Large intestine (tissue), 3 donors: ENCODE data around the gene PTPRD. TPM values are rescaled to one million over a fixed set of nuclear protein-coding genes. Genes with fewer than 3 reads are reported as not detected.

Source experiments
- DNase-seq, 2 donors: peaks; one replicate each; pipeline versions ENCODE4 v3.0.0 to v3.0.0-alpha.2; 2013
- H3K27ac ChIP-seq: one replicate; pipeline ENCODE4 v1.5.1; 2013; ENCODE audit warnings: low read length
- H3K27me3 ChIP-seq: 2 replicates; pipeline ENCODE4 v1.6.1; 2013; ENCODE audit warnings: low read length; ENCODE audit not compliant: control insufficient read depth, insufficient read depth
- H3K36me3 ChIP-seq: 2 replicates; pipeline ENCODE4 v1.6.1; 2013; ENCODE audit warnings: low read length; ENCODE audit not compliant: control insufficient read depth, insufficient read depth
- H3K4me1 ChIP-seq: one replicate; pipeline ENCODE4 v1.6.1; 2013; ENCODE audit warnings: low read length; ENCODE audit not compliant: control insufficient read depth, insufficient read depth
- H3K4me3 ChIP-seq: one replicate; pipeline ENCODE4 v1.5.1; 2013; ENCODE audit warnings: low read length
- H3K9me3 ChIP-seq: one replicate; pipeline ENCODE4 v1.6.1; 2013; ENCODE audit warnings: mild to moderate bottlenecking, low read depth, low read length, moderate library complexity; ENCODE audit not compliant: control insufficient read depth
- WGBS: methylation state at CpG from one replicate; pipeline ENCODE4 v1.1.5; 2013; ENCODE audit warnings: low lambda C conversion rate; ENCODE audit not compliant: insufficient coverage; 5-methylcytosine and 5-hydroxymethylcytosine counted together
- polyA plus RNA-seq: library from polyadenylated mRNA; unstranded; fragments of 120-200 nt; gene quantifications from one replicate; pipeline ENCODE4 v1.2.1, GENCODE V29; 2013

The PTPRD gene
- polyA plus RNA-seq, 1 donor: 12.0 TPM

DNA sequence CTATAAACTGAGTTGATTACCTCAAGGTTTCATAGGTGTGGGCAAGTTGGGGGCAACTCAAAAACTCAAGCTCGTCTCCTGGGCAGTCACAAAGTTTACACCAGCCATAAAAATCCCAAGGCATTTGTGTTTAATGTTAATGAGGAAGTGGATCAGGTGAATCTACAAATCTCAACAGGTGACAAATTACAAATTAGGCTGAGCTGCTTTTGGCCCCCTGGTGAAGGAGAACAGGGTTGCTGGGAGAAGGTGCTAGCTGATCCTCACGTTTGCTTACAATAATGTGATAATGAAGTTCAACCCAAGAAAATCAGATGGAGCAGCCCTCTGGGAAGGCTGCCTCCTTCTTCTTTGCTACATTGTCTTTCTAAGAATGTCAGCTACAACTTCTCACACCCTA, 2324.8 kb downstream of the PTPRD start:
- no peaks in the 10 kb centered on the region for H3K36me3 ChIP-seq
- H3K4me1 ChIP-seq: peaks cover 28% of the 10 kb centered on the region
- no peaks in the 10 kb centered on the region for H3K9me3 ChIP-seq
- no peak overlapping the region for H3K4me3 ChIP-seq
- DNase-seq: no peak
- peak overlapping the region; percentile 7 for H3K27ac ChIP-seq
- WGBS: no CpG with 5 or more reads among the region's 2 CpGs
- H3K27me3 ChIP-seq: no peaks in the 10 kb centered on the region

DNA sequence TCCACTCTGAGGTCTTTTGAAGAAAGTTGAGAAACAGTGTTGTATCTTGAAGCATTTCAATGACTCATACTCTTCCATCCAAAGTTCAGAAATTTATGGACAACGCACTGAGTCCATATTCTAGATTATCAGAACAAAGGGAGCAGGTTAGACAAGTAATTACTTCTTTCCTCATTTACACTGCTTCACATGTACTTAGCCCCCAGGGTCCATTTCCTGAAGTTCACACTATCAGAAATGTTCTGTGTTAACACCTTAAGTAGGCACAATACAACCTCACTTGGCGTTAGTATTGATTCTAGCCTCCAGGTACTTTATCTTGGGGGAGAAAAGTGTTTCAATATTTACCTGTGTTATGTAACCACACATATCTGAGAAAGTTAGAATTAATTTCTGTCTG, 2325.3 kb downstream of the PTPRD start:
- peaks cover 28% of the 10 kb centered on the region for H3K4me1 ChIP-seq
- no peak overlapping the region for H3K4me3 ChIP-seq
- peak; percentile 90 to 97 for DNase-seq
- H3K27me3 ChIP-seq: no peaks in the 10 kb centered on the region
- H3K27ac ChIP-seq: peak overlapping the region; percentile 49
- no peaks in the 10 kb centered on the region for H3K36me3 ChIP-seq
- H3K9me3 ChIP-seq: no peaks in the 10 kb centered on the region
- no CpG with 5 or more reads among the region's 2 CpGs for WGBS

DNA sequence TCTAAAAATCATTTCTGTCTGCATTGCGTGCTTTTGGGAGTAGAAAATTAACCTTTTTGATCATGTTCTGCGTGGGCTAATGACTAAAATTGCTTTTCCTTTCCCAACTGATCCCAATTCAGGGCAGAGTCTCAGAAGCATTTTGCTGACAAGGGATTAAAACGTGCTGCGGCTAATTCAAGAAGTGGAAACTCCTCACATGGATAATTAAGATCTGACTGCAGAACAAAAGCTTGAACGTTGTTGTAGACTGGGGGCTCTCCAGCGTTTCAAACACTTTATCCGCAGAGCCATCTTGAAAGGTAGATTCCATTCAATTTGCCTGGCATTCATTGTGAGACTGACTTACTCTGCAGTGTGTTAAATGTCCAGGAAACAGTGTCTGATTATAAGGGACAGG, 2327.9 kb downstream of the PTPRD start:
- Histone ChIP-seq H3K4me1 (peaks cover 27% of the 10 kb centered on the region), H3K36me3 (no peaks in the 10 kb centered on the region), H3K27ac (no peak overlapping the region), H3K27me3 (no peaks in the 10 kb centered on the region), H3K9me3 (no peaks in the 10 kb centered on the region), H3K4me3 (no peak overlapping the region)
- DNase-seq: no peak
- WGBS: 81% methylated on average over 2 of the region's 7 CpGs

DNA sequence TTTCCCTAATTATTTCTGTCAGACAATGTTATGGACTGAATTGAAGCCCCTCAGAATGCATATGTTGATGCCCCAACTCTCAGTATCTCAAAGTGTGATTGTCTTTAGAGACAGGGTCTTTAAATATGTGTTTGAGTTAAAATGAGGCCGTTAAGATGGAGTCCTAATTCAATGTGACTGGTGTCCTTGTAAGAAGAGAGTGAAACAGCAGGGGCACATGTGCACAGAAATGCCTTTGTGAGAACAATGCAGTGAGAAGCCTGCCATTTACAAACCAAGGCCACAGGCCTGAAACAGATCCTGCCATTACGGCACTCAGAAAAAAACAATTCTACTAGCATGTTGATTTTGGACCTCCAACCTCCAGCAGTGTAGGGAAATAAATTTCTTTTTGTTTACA, 2330.3 kb downstream of the PTPRD start:
- DNase-seq: no peak
- Histone ChIP-seq H3K27ac (no peak overlapping the region), H3K27me3 (no peaks in the 10 kb centered on the region), H3K4me1 (peaks cover 11% of the 10 kb centered on the region), H3K4me3 (no peak overlapping the region), H3K9me3 (no peaks in the 10 kb centered on the region), H3K36me3 (no peaks in the 10 kb centered on the region)
- 67% methylated on average over 1 of the region's 2 CpGs for WGBS

DNA sequence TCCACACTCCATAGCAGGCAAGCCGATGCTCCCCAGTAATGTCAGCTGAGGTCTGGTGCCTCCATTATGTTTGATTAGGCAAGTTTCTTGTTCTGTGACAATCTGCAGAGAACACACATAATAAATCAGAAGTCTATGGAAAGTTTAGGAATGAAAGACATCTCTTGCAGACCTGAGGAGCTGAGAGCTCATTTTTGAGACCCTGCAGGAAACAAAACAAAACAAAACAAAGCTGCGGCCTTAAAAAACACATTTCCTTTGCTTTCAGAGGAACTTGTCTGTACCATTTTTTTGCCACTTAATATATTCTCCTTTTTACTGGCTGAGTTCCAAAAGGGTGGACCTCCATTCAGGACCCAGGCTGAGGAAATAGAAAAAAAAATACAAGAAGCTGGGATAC, 2332.0 kb downstream of the PTPRD start:
- 100% methylated on average over 1 of the region's 2 CpGs for WGBS
- Histone ChIP-seq H3K4me3 (no peak overlapping the region), H3K36me3 (no peaks in the 10 kb centered on the region), H3K27me3 (no peaks in the 10 kb centered on the region), H3K27ac (no peak overlapping the region), H3K4me1 (peaks cover 3% of the 10 kb centered on the region), H3K9me3 (peaks cover under 1% of the 10 kb centered on the region)
- no peak for DNase-seq

DNA sequence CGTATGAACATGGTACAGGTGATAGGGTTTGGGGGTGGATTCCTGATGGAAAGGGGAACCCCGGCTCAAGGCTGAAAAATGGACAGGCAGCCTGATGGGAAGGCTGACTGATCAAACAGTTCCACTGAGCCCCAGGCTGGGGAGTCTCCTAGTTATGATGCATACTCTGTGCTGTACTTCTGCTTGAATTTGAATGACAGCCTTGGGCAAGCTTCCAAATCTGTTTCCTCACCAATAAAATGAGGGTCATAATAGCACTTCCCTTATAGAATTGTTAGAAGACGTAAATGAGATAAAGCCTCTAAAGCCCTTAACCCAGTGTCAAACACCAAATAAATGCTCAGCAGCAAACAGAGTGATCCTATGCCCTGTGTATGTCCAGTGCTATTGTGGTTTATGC, 2334.8 kb downstream of the PTPRD start:
- Histone ChIP-seq H3K4me1 (peaks cover 10% of the 10 kb centered on the region), H3K9me3 (peaks cover 3% of the 10 kb centered on the region), H3K36me3 (no peaks in the 10 kb centered on the region), H3K4me3 (no peak overlapping the region), H3K27me3 (no peaks in the 10 kb centered on the region), H3K27ac (no peak overlapping the region)
- no CpG with 5 or more reads among the region's 3 CpGs for WGBS
- no peak for DNase-seq

DNA sequence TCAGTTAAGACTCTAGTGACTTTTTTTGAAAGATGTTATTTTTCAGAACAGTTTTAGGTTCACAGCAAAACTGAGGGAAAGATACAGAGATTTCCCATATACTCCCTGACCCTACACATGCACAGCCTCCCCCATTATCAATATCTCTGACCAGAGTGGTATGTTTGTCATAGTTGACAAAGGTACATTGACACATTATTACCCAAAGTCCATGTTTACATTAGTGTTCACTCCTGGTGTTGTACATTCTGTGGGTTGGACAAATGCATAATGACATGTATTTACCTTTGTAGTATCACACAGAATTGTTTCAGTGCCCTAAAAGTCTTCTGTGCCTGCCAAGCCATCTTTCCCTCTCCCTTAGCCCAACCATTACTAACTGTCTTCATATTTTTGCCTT, 2342.6 kb downstream of the PTPRD start:
- H3K36me3 ChIP-seq: no peaks in the 10 kb centered on the region
- no peak overlapping the region for H3K4me3 ChIP-seq
- DNase-seq: peak in 1 of 2 donors; percentile 35
- H3K9me3 ChIP-seq: no peaks in the 10 kb centered on the region
- no peaks in the 10 kb centered on the region for H3K27me3 ChIP-seq
- no peak overlapping the region for H3K27ac ChIP-seq
- peaks cover 1% of the 10 kb centered on the region for H3K4me1 ChIP-seq

DNA sequence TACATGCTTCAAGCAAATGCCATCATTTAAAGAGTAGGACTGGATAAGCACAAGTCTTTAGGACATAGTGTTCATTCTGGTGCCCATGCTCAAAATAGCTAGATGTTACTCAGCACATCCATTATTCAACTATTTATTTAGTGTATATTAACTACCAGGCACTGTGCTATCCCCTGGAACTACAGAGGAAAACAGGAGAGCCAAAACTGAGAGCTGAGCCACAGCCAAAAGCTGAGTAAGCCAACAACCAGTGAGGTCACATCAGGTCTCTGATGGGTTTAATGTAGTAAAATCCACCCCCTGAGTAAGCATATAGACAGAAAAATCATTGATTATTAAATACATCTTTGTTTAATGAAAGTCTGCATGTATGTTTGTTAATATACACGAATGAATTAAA, 2343.9 kb downstream of the PTPRD start:
- H3K4me3 ChIP-seq: no peak overlapping the region
- no peak overlapping the region for H3K27ac ChIP-seq
- DNase-seq: no peak
- H3K27me3 ChIP-seq: no peaks in the 10 kb centered on the region
- no peaks in the 10 kb centered on the region for H3K36me3 ChIP-seq
- no CpG with 5 or more reads among the region's 1 CpG for WGBS
- H3K4me1 ChIP-seq: no peaks in the 10 kb centered on the region
- H3K9me3 ChIP-seq: no peaks in the 10 kb centered on the region

DNA sequence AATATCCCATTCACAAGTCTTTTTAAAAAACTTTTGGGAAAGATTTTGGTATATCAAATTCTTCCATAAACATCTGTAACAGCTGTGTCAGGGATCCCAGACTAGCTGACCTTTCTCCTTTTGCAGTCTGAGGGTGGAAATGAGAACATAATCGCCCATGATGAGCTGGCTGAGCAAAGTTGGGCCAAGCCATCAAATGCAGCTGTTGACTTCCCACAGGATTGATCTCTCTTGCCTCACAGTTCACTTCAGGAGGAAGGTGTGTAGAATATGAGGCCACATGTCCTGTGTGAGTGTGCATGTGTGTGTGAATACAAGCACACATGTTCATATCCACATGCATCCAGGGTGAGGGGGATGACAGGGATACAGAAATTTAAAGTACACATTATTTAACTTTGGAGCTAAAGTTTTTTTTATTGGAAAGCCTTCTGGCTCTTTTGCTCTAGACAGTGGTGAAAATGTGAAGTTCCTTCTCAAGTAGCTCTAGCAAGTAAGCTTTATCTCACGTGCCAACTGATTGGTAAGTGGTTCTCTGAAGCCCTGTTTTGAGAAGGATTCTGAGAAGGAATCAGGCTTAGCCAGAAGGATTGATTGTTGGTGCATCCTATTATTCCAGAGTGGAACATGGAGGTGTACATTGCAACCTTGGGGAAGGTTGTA, 2344.5 kb downstream of the PTPRD start:
- Histone ChIP-seq H3K4me3 (no peak overlapping the region), H3K36me3 (no peaks in the 10 kb centered on the region), H3K9me3 (no peaks in the 10 kb centered on the region), H3K4me1 (no peaks in the 10 kb centered on the region), H3K27ac (no peak overlapping the region), H3K27me3 (no peaks in the 10 kb centered on the region)
- no CpG with 5 or more reads among the region's 2 CpGs for WGBS
- no peak for DNase-seq

DNA sequence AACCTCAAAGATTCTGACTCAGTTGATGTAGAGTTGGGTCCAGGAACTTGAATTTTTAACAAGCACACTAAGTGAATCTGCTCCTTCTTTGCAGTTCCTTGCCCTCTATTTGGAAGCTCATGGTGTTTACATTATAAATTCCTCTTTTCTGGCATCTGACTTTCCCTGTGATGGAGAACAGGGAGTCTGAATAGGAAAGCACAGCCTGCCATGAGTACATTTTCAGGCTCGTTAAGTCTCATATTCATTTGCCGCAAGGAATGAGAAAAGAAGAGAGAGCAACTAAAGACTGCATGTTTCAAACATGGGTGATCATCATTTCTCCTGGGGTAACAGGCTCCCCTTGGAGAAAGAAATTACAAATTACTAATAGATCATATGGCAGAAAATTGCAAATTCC, 2345.2 kb downstream of the PTPRD start:
- Histone ChIP-seq H3K4me1 (no peaks in the 10 kb centered on the region), H3K4me3 (no peak overlapping the region), H3K9me3 (no peaks in the 10 kb centered on the region), H3K27ac (no peak overlapping the region), H3K27me3 (no peaks in the 10 kb centered on the region), H3K36me3 (no peaks in the 10 kb centered on the region)
- DNase-seq: no peak
- 60% methylated on average over 2 of the region's 2 CpGs for WGBS

DNA sequence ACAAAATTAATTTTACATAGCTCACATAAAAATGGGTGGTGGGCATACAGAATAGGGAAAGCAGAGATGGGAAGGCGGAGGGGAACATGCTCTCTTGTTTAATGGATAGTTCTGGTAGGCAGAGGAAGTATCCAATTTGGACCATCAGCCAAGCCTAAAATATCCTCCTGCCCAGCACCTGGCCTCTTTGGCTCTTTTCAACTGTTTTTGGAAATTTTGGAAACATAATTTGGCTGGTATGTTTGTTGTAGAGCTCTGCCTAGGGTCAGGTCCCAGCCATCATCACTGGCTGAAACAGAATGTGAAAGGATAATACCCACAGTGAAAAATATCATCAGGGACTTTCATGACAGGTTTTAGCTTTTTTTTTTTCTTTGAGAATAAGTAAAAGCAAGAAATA, 2345.9 kb downstream of the PTPRD start:
- Histone ChIP-seq H3K9me3 (no peaks in the 10 kb centered on the region), H3K4me1 (no peaks in the 10 kb centered on the region), H3K36me3 (no peaks in the 10 kb centered on the region), H3K4me3 (no peak overlapping the region), H3K27me3 (no peaks in the 10 kb centered on the region), H3K27ac (no peak overlapping the region)
- no peak for DNase-seq
- no CpG with 5 or more reads among the region's 1 CpG for WGBS
